ENCODE measurements around the gene TGFBR3L.

GRCh38 chr19:7941895-7942596, 27.4 kb downstream of the TGFBR3L start:
- TF ChIP-seq CTCF (conservative IDR thresholded peaks at IDR 0.05), result no peak
- TF ChIP-seq ZFX (IDR thresholded peaks at IDR 0.05), result no peak

Measured in C4-2B (cell line).